Esophagus squamous epithelium (tissue), 5 donors: ENCODE measurements around the gene PPIE. TPM values are rescaled to one million over a fixed set of nuclear protein-coding genes. Genes with fewer than 3 reads are reported as not detected.
A peak's percentile ranks its signal among the peaks of the same experiment; 100 is the strongest.
"Not testable (repeated sequence)": the region's sequence is repeated elsewhere in the genome, so short reads cannot be mapped to it uniquely, and the experiment has no call there.

Experiments
- DNase-seq: peaks from one replicate; lab custom pipeline; 2025; lab: John Stamatoyannopoulos, UW
- H3K27ac ChIP-seq, 4 donors: fragments of 200-600 bp; sonication (generic); one replicate each; pipeline ENCODE4 v1.5.1; 2016 to 2019; ENCODE audit warnings: mild to moderate bottlenecking in 1 of 4
- H3K27me3 ChIP-seq, 4 donors: fragments of 200-600 bp; sonication (generic); 1 replicate in 3 of 4; 2 replicates in 1 of 4; pipeline versions ENCODE4 v1.5.1 to v1.6.0; 2017 to 2021; ENCODE audit warnings: antibody characterized with exemption in 1 of 4
- H3K36me3 ChIP-seq, 3 donors: fragments of 200-600 bp; sonication (generic); one replicate each; pipeline ENCODE4 v1.5.1; 2016 to 2019
- H3K4me1 ChIP-seq, 3 donors: fragments of 200-600 bp; sonication (generic); one replicate each; pipeline ENCODE4 v1.5.1; 2017 to 2019
- H3K4me3 ChIP-seq, 4 donors: fragments of 200-600 bp; sonication (generic); 1 replicate in 3 of 4; 2 replicates in 1 of 4; pipeline ENCODE4 v1.5.1; 2016 to 2019; ENCODE audit warnings: mild to moderate bottlenecking in 2 of 4, moderate library complexity in 1 of 4
- H3K9me3 ChIP-seq, 3 donors: fragments of 200-600 bp; sonication (generic); one replicate each; pipeline ENCODE4 v1.5.1; 2016 to 2019
- CTCF ChIP-seq, 6 experiments: fragments of 450-650 bp in 4 of 6; fragments of 200-600 bp in 2 of 6; sonication (generic) in 2 of 6; IDR thresholded peaks; one replicate each; pipeline ENCODE4 v1.5.1; 2016 to 2019; ENCODE audit warnings: antibody characterized with exemption in 6 of 6, mild to moderate bottlenecking in 4 of 6, moderate library complexity in 4 of 6
- POLR2A ChIP-seq, 4 donors: fragments of 450-650 bp; IDR thresholded peaks; one replicate each; pipeline ENCODE4 v1.6.1; 2017; ENCODE audit warnings: antibody characterized with exemption in 4 of 4, mild to moderate bottlenecking in 4 of 4, moderate library complexity in 3 of 4
- WGBS, 2 donors: methylation state at CpG; one replicate each; pipeline ENCODE4 v1.1.5; 2018; 5-methylcytosine and 5-hydroxymethylcytosine counted together
- intact Hi-C: fragments of 100-400 bp; cut with DNase I; formaldehyde crosslinking; loops from one replicate; pipeline ENCODE4 v1.15.0; 2022
- total RNA-seq, 4 donors: library from RNA; depleted of rRNA; stranded (reverse); fragments of >200 nt; gene quantifications; one replicate each; pipeline ENCODE4 v1.1.0, GENCODE V29; 2016
- donor health status: DM: yes; HTN: yes; CAD: no.

PPIE gene
- total RNA-seq, 4 donors from 2014 or later: 13.7 to 37.1 (median 28.6) TPM

- no peak overlapping the region for H3K4me3 ChIP-seq
- no peak for TF ChIP-seq POLR2A (IDR thresholded peaks at IDR 0.05)
- TF ChIP-seq CTCF (IDR thresholded peaks at IDR 0.05): no peak
Measured at GRCh38 chr1:39782103-39782502, 43.4 kb downstream of the PPIE start.

GRCh38 chr1:39782685-39783084, 44.0 kb downstream of the PPIE start:
- DNase-seq, H3K4me3 ChIP-seq, H3K9me3 ChIP-seq, intact Hi-C loops, H3K36me3 ChIP-seq, H3K4me1 ChIP-seq, H3K27ac ChIP-seq: not testable (repeated sequence)
- H3K27me3 ChIP-seq: peaks cover 0 to 12% (median 0%) of the 10 kb centered on the region in 4 donors
- 81 to 83% methylated on average over 8 to 10 of the region's 10 CpGs for WGBS, 2 donors

More at GRCh38 chr1:39782103-39782502, 43.4 kb downstream of the PPIE start:
- WGBS, 2 donors: 92 to 100% methylated on average over 1 to 6 of the region's 6 CpGs
- H3K27me3 ChIP-seq: peaks cover 0 to 11% (median 0%) of the 10 kb centered on the region in 4 donors
- intact Hi-C loops: no loop called here
- no peaks in the 10 kb centered on the region for H3K36me3 ChIP-seq
- no peak overlapping the region for H3K27ac ChIP-seq
- H3K9me3 ChIP-seq: no peaks in the 10 kb centered on the region
- no peaks in the 10 kb centered on the region for H3K4me1 ChIP-seq
- DNase-seq: no peak

- peaks cover 0 to 40% (median 0%) of the 10 kb centered on the region in 4 donors for H3K27me3 ChIP-seq
- H3K36me3 ChIP-seq, intact Hi-C loops, H3K27ac ChIP-seq, H3K4me3 ChIP-seq, DNase-seq, H3K9me3 ChIP-seq: not testable (repeated sequence)
- H3K4me1 ChIP-seq: peaks cover 6 to 17% (median 16%) of the 10 kb centered on the region in 3 donors
- 50 to 100% methylated on average over 1 to 2 of the region's 12 CpGs for WGBS, 2 donors
Measured at GRCh38 chr1:39786303-39787107, 47.8 kb downstream of the PPIE start.

- H3K27ac ChIP-seq, DNase-seq, intact Hi-C loops, H3K9me3 ChIP-seq, H3K36me3 ChIP-seq, H3K4me3 ChIP-seq: not testable (repeated sequence)
- WGBS, 2 donors: 84% methylated on average over 2 of the region's 5 CpGs; no CpG with 5 or more reads in 1 of the 2 donors
- Histone ChIP-seq H3K27me3 (peaks cover 0 to 40% (median 0%) of the 10 kb centered on the region in 4 donors), H3K4me1 (peaks cover 6 to 17% (median 16%) of the 10 kb centered on the region in 3 donors)
Measured at GRCh38 chr1:39787108-39787375, 48.4 kb downstream of the PPIE start.

- intact Hi-C loops: no loop called here
- Histone ChIP-seq H3K27me3 (peaks cover 0 to 40% (median 0%) of the 10 kb centered on the region in 4 donors), H3K36me3 (no peaks in the 10 kb centered on the region), H3K27ac (no peak overlapping the region), H3K4me3 (peak overlapping the region in 1 of 4 donors; percentile 85), H3K9me3 (no peaks in the 10 kb centered on the region), H3K4me1 (peaks cover 6 to 17% (median 16%) of the 10 kb centered on the region in 3 donors)
- DNase-seq: no peak
- TF ChIP-seq POLR2A (IDR thresholded peaks at IDR 0.05) (no peak), CTCF (IDR thresholded peaks at IDR 0.05) (no peak)
- 79 to 91% methylated on average over 5 to 7 of the region's 11 CpGs for WGBS, 2 donors
Measured at GRCh38 chr1:39787468-39787867, 48.8 kb downstream of the PPIE start.

GRCh38 chr1:39787964-39788363, 49.3 kb downstream of the PPIE start:
- H3K27ac ChIP-seq: not testable (repeated sequence)
- 80% methylated on average over 1 of the region's 55 CpGs; no CpG with 5 or more reads in 1 of the 2 donors for WGBS, 2 donors

GRCh38 chr1:39788426-39788757, 49.7 kb downstream of the PPIE start:
- intact Hi-C loops: no loop called here
- no peak for TF ChIP-seq CTCF (IDR thresholded peaks at IDR 0.05)
- no peak for TF ChIP-seq POLR2A (IDR thresholded peaks at IDR 0.05)

More at GRCh38 chr1:39787964-39788363, 49.3 kb downstream of the PPIE start:
- H3K36me3 ChIP-seq, DNase-seq, H3K9me3 ChIP-seq, intact Hi-C loops: not testable (repeated sequence)
- Histone ChIP-seq H3K4me3 (peak overlapping the region; percentile 55 to 85 (median 64)), H3K4me1 (peaks cover 6 to 17% (median 16%) of the 10 kb centered on the region in 3 donors), H3K27me3 (peaks cover 0 to 40% (median 0%) of the 10 kb centered on the region in 4 donors)

More at GRCh38 chr1:39788426-39788757, 49.7 kb downstream of the PPIE start:
- no peak for DNase-seq
- Histone ChIP-seq H3K9me3 (no peaks in the 10 kb centered on the region), H3K27me3 (peaks cover 0 to 40% (median 0%) of the 10 kb centered on the region in 4 donors), H3K4me3 (peak overlapping the region; percentile 55 to 85 (median 64)), H3K27ac (peak overlapping the region in 2 of 4 donors; percentile 49 to 68), H3K4me1 (peaks cover 6 to 17% (median 16%) of the 10 kb centered on the region in 3 donors), H3K36me3 (no peaks in the 10 kb centered on the region)
- no CpG with 5 or more reads among the region's 51 CpGs for WGBS, 2 donors
